GM19455 (cell line): ENCODE data around the gene C19orf18.

Experiments
- ATAC-seq: cut with Tn5 transposase; IDR thresholded peaks from one replicate; pipeline ENCODE4 v1.9.1; 2021; ENCODE audit not compliant: unreplicated experiment

Gene C19orf18

GRCh38 chr19:57947419-57948134, 26.8 kb downstream of the C19orf18 start, which contains the start of gene ZNF256:
Gene ZNF256, minus strand, starts transcription at chr19:57947706. Its CDS starts 232 bp downstream, at chr19:57947474.
- ATAC-seq, result peak; percentile 66

GRCh38 chr19:57947088-57947418, 27.3 kb downstream of the C19orf18 start:
- ATAC-seq, result no peak

- no peak for ATAC-seq
Observed at GRCh38 chr19:57946316-57946715, 28.0 kb downstream of the C19orf18 start.

GRCh38 chr19:57941593-57941992, 32.7 kb downstream of the C19orf18 start:
- no peak for ATAC-seq

GRCh38 chr19:57935731-57936130, 38.6 kb downstream of the C19orf18 start:
- ATAC-seq, result no peak

- ATAC-seq, result no peak
Observed at GRCh38 chr19:57934820-57935665, 39.3 kb downstream of the C19orf18 start, which contains the start of gene ZNF418. Gene ZNF418, minus strand, starts transcription at chr19:57935402. Its CDS starts 1,580 bp downstream, at chr19:57933822.

GRCh38 chr19:57927587-57927986, 46.7 kb downstream of the C19orf18 start:
- ATAC-seq, result no peak

GRCh38 chr19:57916168-57916995, 58.0 kb downstream of the C19orf18 start, which contains the start of gene ZNF417:
Gene ZNF417, minus strand, starts transcription at chr19:57916592. Its CDS starts 181 bp downstream, at chr19:57916411.
- ATAC-seq, result peak; percentile 98

GRCh38 chr19:57914531-57914930, 59.8 kb downstream of the C19orf18 start:
- ATAC-seq, result no peak
